Upper lobe of left lung (tissue), 6 donors: ENCODE data around the gene C17orf107. TPM values are rescaled to one million over a fixed set of nuclear protein-coding genes. Genes with fewer than 3 reads are reported as not detected.
"Not testable (repeated sequence)": the region's sequence is repeated elsewhere in the genome, so short reads cannot be mapped to it uniquely, and the experiment has no call there.

Source experiments
- ATAC-seq, 2 donors: fragments of 200-7000 bp; cut with Tn5 transposase; one replicate each; pipeline ENCODE4 v1.9.1; 2022; ENCODE audit warnings: mild to moderate bottlenecking in 2 of 2, moderate library complexity in 2 of 2; ENCODE audit not compliant: low FRiP score in 2 of 2
- DNase-seq, 2 donors: peaks; one replicate each; pipeline ENCODE4 v3.0.0-alpha.2; 2019 to 2020
- H3K27ac ChIP-seq, 4 donors: fragments of 200-600 bp; sonication (generic); one replicate each; pipeline ENCODE4 v1.5.1; 2016 to 2019
- H3K27me3 ChIP-seq, 4 donors: fragments of 200-600 bp; sonication (generic); one replicate each; pipeline ENCODE4 v1.5.1; 2017 to 2019
- H3K36me3 ChIP-seq, 4 donors: fragments of 200-600 bp; sonication (generic); one replicate each; pipeline ENCODE4 v1.5.1; 2016 to 2019
- H3K4me1 ChIP-seq, 4 donors: fragments of 200-600 bp; sonication (generic); one replicate each; pipeline ENCODE4 v1.5.1; 2018 to 2019
- H3K4me3 ChIP-seq, 4 donors: fragments of 200-600 bp; sonication (generic); one replicate each; pipeline ENCODE4 v1.5.1; 2017 to 2019; ENCODE audit warnings: mild to moderate bottlenecking in 2 of 4, moderate library complexity in 1 of 4
- H3K9me3 ChIP-seq, 4 donors: fragments of 200-600 bp; sonication (generic); one replicate each; pipeline ENCODE4 v1.5.1; 2018 to 2019
- EP300 ChIP-seq, 4 donors: sonication (generic); formaldehyde crosslinking; IDR thresholded peaks; one replicate each; pipeline ENCODE4 v1.5.1; 2017; ENCODE audit warnings: antibody characterized with exemption in 4 of 4, control low read depth in 2 of 4
- POLR2A ChIP-seq, 4 donors: fragments of 450-650 bp; IDR thresholded peaks; one replicate each; pipeline ENCODE4 v1.5.1; 2016 to 2017; ENCODE audit warnings: antibody characterized with exemption in 4 of 4, mild to moderate bottlenecking in 2 of 4
- POLR2AphosphoS5 ChIP-seq, 2 donors: sonication (generic); formaldehyde crosslinking; IDR thresholded peaks; one replicate each; pipeline ENCODE4 v1.5.1; 2017; ENCODE audit warnings: antibody characterized with exemption in 2 of 2
- WGBS, 2 donors: methylation state at CpG; one replicate each; pipeline ENCODE4 v1.1.5; 2017 to 2018; 5-methylcytosine and 5-hydroxymethylcytosine counted together
- total RNA-seq, 6 donors: library from RNA; depleted of rRNA in 4 of 6; stranded (reverse); fragments of >200 nt in 4 of 6; gene quantifications; one replicate each; pipeline versions ENCODE4 v1.1.0 to v1.2.1, GENCODE V29; 2016 to 2021
- TF ChIP-seq, protein P1 (sequence below), 6 experiments: fragments of 450-650 bp in 4 of 6; fragments of 200-600 bp in 2 of 6; sonication (generic) in 2 of 6; IDR thresholded peaks; one replicate each; pipeline ENCODE4 v1.5.1; 2016 to 2019; ENCODE audit warnings: antibody characterized with exemption in 6 of 6
- donor health status: DM: no; HTN: no; CAD: no; lungs with moderate emphysema.
- donor health status: DM: no; HTN: yes; CAD: no; lungs with severe emphysema.

Gene C17orf107
- total RNA-seq, 6 donors from 2014 or later = 2.6 to 6.3 (median 3.4) TPM

- DNase-seq (peak; percentile 75 to 92), ATAC-seq (peak; percentile 59 to 66)
- Histone ChIP-seq H3K9me3 (no peaks in the 10 kb centered on the region), H3K27ac (peak overlapping the region; percentile 6 to 74 (median 50)), H3K27me3 (peaks cover 0 to 9% (median 0%) of the 10 kb centered on the region in 4 donors), H3K4me3 (peak overlapping the region in 3 of 4 donors; percentile 41 to 61 (median 52)), H3K4me1 (peaks cover 9 to 46% (median 29%) of the 10 kb centered on the region in 4 donors), H3K36me3 (peaks cover 0 to 9% (median 8%) of the 10 kb centered on the region in 4 donors)
- WGBS, 2 donors = 40 to 77% methylated on average over 37 to 43 of the region's 48 CpGs
- TF ChIP-seq POLR2AphosphoS5 (IDR thresholded peaks at IDR 0.05) (peak in 1 of 2 donors; percentile 44), EP300 (IDR thresholded peaks at IDR 0.05) (no peak), POLR2A (IDR thresholded peaks at IDR 0.05) (peak in 1 of 4 donors; percentile 28)
- TF ChIP-seq, protein P1, sequence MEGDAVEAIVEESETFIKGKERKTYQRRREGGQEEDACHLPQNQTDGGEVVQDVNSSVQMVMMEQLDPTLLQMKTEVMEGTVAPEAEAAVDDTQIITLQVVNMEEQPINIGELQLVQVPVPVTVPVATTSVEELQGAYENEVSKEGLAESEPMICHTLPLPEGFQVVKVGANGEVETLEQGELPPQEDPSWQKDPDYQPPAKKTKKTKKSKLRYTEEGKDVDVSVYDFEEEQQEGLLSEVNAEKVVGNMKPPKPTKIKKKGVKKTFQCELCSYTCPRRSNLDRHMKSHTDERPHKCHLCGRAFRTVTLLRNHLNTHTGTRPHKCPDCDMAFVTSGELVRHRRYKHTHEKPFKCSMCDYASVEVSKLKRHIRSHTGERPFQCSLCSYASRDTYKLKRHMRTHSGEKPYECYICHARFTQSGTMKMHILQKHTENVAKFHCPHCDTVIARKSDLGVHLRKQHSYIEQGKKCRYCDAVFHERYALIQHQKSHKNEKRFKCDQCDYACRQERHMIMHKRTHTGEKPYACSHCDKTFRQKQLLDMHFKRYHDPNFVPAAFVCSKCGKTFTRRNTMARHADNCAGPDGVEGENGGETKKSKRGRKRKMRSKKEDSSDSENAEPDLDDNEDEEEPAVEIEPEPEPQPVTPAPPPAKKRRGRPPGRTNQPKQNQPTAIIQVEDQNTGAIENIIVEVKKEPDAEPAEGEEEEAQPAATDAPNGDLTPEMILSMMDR (IDR thresholded peaks at IDR 0.05) = no peak
Observed at GRCh38 chr17:4901648-4902344, 2.5 kb downstream of the C17orf107 start.

DNA sequence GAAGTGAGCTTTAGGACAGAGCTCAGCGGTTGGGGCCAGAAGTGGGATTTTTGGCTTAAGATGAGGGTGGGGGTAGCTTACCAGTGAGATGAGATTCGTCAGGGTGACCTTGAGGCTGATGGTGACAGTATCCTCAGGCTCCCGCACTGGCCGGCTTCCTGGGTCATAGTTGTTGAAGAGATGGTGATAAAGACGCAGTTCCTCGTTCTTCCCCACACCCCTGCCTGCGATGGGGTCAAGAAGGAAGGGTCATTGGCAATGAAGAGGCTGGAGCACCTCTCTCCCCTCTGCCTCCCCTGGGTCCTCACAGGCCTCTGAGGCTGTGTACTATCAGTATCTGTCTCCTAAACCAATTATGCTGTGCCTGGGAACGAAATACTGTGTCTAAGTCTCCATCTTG lies 3.2 kb downstream of the C17orf107 start:
- Histone ChIP-seq H3K4me1 (peaks cover 9 to 46% (median 29%) of the 10 kb centered on the region in 4 donors), H3K9me3 (no peaks in the 10 kb centered on the region), H3K27me3 (peaks cover 0 to 9% (median 0%) of the 10 kb centered on the region in 4 donors), H3K4me3 (no peak overlapping the region), H3K27ac (peak overlapping the region in 2 of 4 donors; percentile 66 to 74), H3K36me3 (peaks cover 0 to 3% (median under 1%) of the 10 kb centered on the region in 4 donors)
- no peak for ATAC-seq
- DNase-seq = no peak
- TF ChIP-seq POLR2A (IDR thresholded peaks at IDR 0.05) (no peak), POLR2AphosphoS5 (IDR thresholded peaks at IDR 0.05) (no peak), EP300 (IDR thresholded peaks at IDR 0.05) (no peak)
- TF ChIP-seq, protein P1 (IDR thresholded peaks at IDR 0.05) = no peak
- WGBS, 2 donors = 69 to 73% methylated on average over 8 of the region's 8 CpGs

DNA sequence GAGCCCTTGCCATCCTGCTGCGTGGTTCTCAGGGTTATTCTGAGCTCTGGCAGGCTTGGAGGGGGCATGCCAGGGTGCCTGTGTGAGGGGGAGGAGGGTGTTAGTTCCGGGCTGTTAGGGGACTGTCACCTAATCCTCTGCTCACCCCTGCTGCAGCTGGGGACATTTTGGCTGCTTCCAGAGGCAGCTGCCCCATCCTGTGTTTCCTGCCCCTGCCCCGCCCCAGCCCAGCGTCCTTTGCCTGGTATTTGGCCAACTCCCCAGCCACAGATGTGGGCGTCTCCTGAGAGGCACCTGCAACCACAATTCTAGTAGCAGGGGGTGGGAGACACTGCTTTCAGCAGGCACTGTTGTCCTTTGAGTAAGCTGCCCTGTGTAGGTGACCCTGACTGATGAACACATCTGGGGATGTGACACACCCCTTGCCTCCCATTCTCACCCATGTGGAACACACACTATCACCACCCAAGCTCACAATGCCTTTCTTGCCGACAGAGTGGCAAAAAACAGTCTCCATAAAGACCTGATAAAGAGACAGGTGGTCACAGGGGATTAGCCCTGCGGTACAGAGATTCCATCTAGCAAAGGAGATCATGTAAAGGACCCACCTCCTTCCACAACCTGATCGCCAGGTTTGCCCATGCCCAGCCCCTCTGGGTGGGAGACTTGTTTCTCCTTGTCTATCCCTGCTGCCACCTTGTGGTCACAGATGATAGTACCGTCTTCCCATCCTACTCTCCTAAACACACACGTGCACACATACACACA lies 3.9 kb downstream of the C17orf107 start, which contains the start of gene CHRNE:
Gene CHRNE (minus strand): TSS at position 48 of the 768 bp plus-strand sequence. CDS start 35 bp downstream, at position 13.
- peak within 1 kb of the TSS in 3 of 4 donors; percentile 9 to 41 (median 25) for H3K4me3 ChIP-seq
- H3K27ac ChIP-seq = peak within 1 kb of the TSS in 2 of 4 donors; percentile 66 to 74
- peaks cover 11 to 46% (median 29%) of the 10 kb centered on the region in 4 donors for H3K4me1 ChIP-seq
- no peak for TF ChIP-seq EP300 (IDR thresholded peaks at IDR 0.05)
- no peak for TF ChIP-seq POLR2AphosphoS5 (IDR thresholded peaks at IDR 0.05)
- TF ChIP-seq POLR2A (IDR thresholded peaks at IDR 0.05) = no peak
- TF ChIP-seq, protein P1 (IDR thresholded peaks at IDR 0.05) = peak; percentile 67 to 81 (median 75)
- ATAC-seq (peak; percentile 58 to 60), DNase-seq (peak; percentile 57 to 82)
- peaks cover 0 to 3% (median 0%) of the 10 kb centered on the region in 4 donors for H3K36me3 ChIP-seq
- H3K27me3 ChIP-seq = peaks cover 0 to 9% (median 0%) of the 10 kb centered on the region in 4 donors
- H3K9me3 ChIP-seq = no peaks in the 10 kb centered on the region
- 6 to 15% methylated on average over 10 of the region's 10 CpGs for WGBS, 2 donors

GRCh38 chr17:4906642-4907041 lies 7.3 kb downstream of the C17orf107 start:
- peaks cover 18 to 31% (median 24%) of the 10 kb centered on the region in 4 donors for H3K4me1 ChIP-seq
- not testable (repeated sequence) for H3K9me3 ChIP-seq, H3K27me3 ChIP-seq, H3K36me3 ChIP-seq, ATAC-seq, DNase-seq, H3K4me3 ChIP-seq, H3K27ac ChIP-seq

DNA sequence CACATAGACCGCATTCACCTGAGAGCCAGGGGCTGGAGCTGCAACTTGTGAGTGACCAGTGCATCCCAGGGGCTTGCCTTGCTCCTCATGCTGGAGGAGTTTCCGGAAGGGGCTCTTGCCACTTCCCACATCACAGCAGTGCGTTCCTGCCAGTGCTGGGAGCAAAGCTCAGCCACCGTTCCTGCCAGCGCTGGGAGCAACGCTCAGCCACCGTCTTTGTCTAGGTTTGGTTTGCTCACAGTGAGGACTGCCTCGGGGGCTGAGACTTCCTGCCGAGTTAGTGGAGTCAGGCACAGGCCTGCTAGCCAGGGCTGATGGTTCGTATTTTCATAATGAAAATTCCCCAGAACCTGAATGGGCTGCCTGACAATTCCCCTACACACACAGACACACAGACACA lies 9.0 kb downstream of the C17orf107 start:
- 63 to 88% methylated on average over 1 to 10 of the region's 10 CpGs for WGBS, 2 donors
- ATAC-seq (peak in 1 of 2 donors; percentile 15), DNase-seq (no peak)
- H3K9me3 ChIP-seq = no peaks in the 10 kb centered on the region
- no peaks in the 10 kb centered on the region for H3K36me3 ChIP-seq
- no peaks in the 10 kb centered on the region for H3K27me3 ChIP-seq
- no peak overlapping the region for H3K4me3 ChIP-seq
- peaks cover 11 to 21% (median 14%) of the 10 kb centered on the region in 4 donors for H3K4me1 ChIP-seq
- peak overlapping the region; percentile 26 to 79 (median 68) for H3K27ac ChIP-seq
- TF ChIP-seq EP300 (IDR thresholded peaks at IDR 0.05) (no peak), POLR2A (IDR thresholded peaks at IDR 0.05) (no peak), POLR2AphosphoS5 (IDR thresholded peaks at IDR 0.05) (no peak)
- TF ChIP-seq, protein P1 (IDR thresholded peaks at IDR 0.05) = no peak
